ENCODE data around the gene FRMD8. TPM values are rescaled to one million over a fixed set of nuclear protein-coding genes. Genes with fewer than 3 reads are reported as not detected.

The FRMD8 gene
- total RNA-seq, 4 donors from 2014 or later, result 30.4 to 37.3 (median 34.7) TPM

GRCh38 chr11:65384301-65384889 lies 2.0 kb upstream of the FRMD8 start:
- Histone ChIP-seq H3K9me3 (no peaks in the 10 kb centered on the region), H3K4me1 (peaks cover 78 to 84% (median 81%) of the 10 kb centered on the region in 4 donors), H3K36me3 (peaks cover 0 to 8% (median under 1%) of the 10 kb centered on the region in 4 donors), H3K4me3 (no peak overlapping the region), H3K27me3 (no peaks in the 10 kb centered on the region), H3K27ac (replicated peaks in 1 of 4) (peak overlapping the region; percentile 95 to 98 (median 96))
- DNase-seq (ENCODE audit: extremely low spot score), result no peak
- intact Hi-C loops (cut with DNase I), result loop anchor here (5.0 kb wide), 2 partner anchors 33 to 128 kb away; no protein-coding TSS in a partner anchor
- WGBS, result 69% methylated on average over 8 of the region's 8 CpGs
- TF ChIP-seq EP300 (IDR thresholded peaks at IDR 0.05), result no peak
- no peak for TF ChIP-seq CTCF (IDR thresholded peaks at IDR 0.05)
- TF ChIP-seq POLR2A (IDR thresholded peaks at IDR 0.05; ENCODE audit: low read depth), result no peak
- TF ChIP-seq POLR2AphosphoS5 (IDR thresholded peaks at IDR 0.05), result no peak

- Histone ChIP-seq H3K36me3 (peaks cover 0 to 25% (median 20%) of the 10 kb centered on the region in 4 donors), H3K27ac (replicated peaks in 1 of 4) (peak overlapping the region in 2 of 4 donors; percentile 13 to 59), H3K4me3 (no peak overlapping the region), H3K9me3 (no peaks in the 10 kb centered on the region), H3K27me3 (no peaks in the 10 kb centered on the region), H3K4me1 (peaks cover 72 to 84% (median 79%) of the 10 kb centered on the region in 4 donors)
- 93% methylated on average over 4 of the region's 4 CpGs for WGBS
- DNase-seq (ENCODE audit: extremely low spot score), result no peak
- TF ChIP-seq EP300 (IDR thresholded peaks at IDR 0.05) (no peak), POLR2AphosphoS5 (IDR thresholded peaks at IDR 0.05) (no peak), POLR2A (IDR thresholded peaks at IDR 0.05; ENCODE audit: low read depth) (no peak), CTCF (IDR thresholded peaks at IDR 0.05) (no peak)
- intact Hi-C loops (cut with DNase I), result no loop called here
Observed at GRCh38 chr11:65388731-65389130, 2.3 kb downstream of the FRMD8 start.

- TF ChIP-seq EP300 (IDR thresholded peaks at IDR 0.05) (no peak), POLR2AphosphoS5 (IDR thresholded peaks at IDR 0.05) (peak in 1 of 2 donors; percentile 9), POLR2A (IDR thresholded peaks at IDR 0.05; ENCODE audit: low read depth) (no peak), CTCF (IDR thresholded peaks at IDR 0.05) (no peak)
- intact Hi-C loops (cut with DNase I), result no loop called here
- 82% methylated on average over 5 of the region's 20 CpGs for WGBS
- no peak overlapping the region for H3K4me3 ChIP-seq
- no peak for DNase-seq (ENCODE audit: extremely low spot score)
- no peaks in the 10 kb centered on the region for H3K27me3 ChIP-seq
- peak overlapping the region; percentile 53 to 77 (median 62) for H3K27ac ChIP-seq (replicated peaks in 1 of 4)
- peaks cover 4 to 32% (median 27%) of the 10 kb centered on the region in 4 donors for H3K36me3 ChIP-seq
- H3K9me3 ChIP-seq, result no peaks in the 10 kb centered on the region
- peaks cover 65 to 77% (median 72%) of the 10 kb centered on the region in 4 donors for H3K4me1 ChIP-seq
Observed at GRCh38 chr11:65389294-65389980, 3.0 kb downstream of the FRMD8 start.

- H3K36me3 ChIP-seq, result peaks cover 7 to 41% (median 36%) of the 10 kb centered on the region in 4 donors
- no peaks in the 10 kb centered on the region for H3K27me3 ChIP-seq
- intact Hi-C loops (cut with DNase I), result no loop called here
- WGBS, result 59% methylated on average over 17 of the region's 21 CpGs
- peak overlapping the region; percentile 53 to 77 (median 62) for H3K27ac ChIP-seq (replicated peaks in 1 of 4)
- TF ChIP-seq POLR2A (IDR thresholded peaks at IDR 0.05; ENCODE audit: low read depth) (no peak), EP300 (IDR thresholded peaks at IDR 0.05) (no peak), POLR2AphosphoS5 (IDR thresholded peaks at IDR 0.05) (no peak), CTCF (IDR thresholded peaks at IDR 0.05) (no peak)
- no peaks in the 10 kb centered on the region for H3K9me3 ChIP-seq
- H3K4me1 ChIP-seq, result peaks cover 58 to 68% (median 63%) of the 10 kb centered on the region in 4 donors
- peak overlapping the region; percentile 15 to 22 (median 21) for H3K4me3 ChIP-seq
- DNase-seq (ENCODE audit: extremely low spot score), result no peak
Observed at GRCh38 chr11:65390099-65390941, 3.9 kb downstream of the FRMD8 start.
